HG03521 (cell line): ENCODE data around the gene KIF27.
"Not testable (repeated sequence)": the region's sequence is repeated elsewhere in the genome, so short reads cannot be mapped to it uniquely, and the experiment has no call there.

ENCODE experiments used
- ATAC-seq: cut with Tn5 transposase; IDR thresholded peaks from one replicate; pipeline ENCODE4 v1.9.1; 2021; ENCODE audit warnings: mild to moderate bottlenecking, moderate library complexity; ENCODE audit not compliant: unreplicated experiment

The KIF27 gene

GRCh38 chr9:83934569-83935275 is 13.5 kb upstream of the KIF27 start:
- ATAC-seq = no peak

GRCh38 chr9:83933790-83934189 is 12.6 kb upstream of the KIF27 start:
- no peak for ATAC-seq

GRCh38 chr9:83932851-83933250 is 11.6 kb upstream of the KIF27 start:
- ATAC-seq = no peak

- ATAC-seq = no peak
These were observed 10.8 kb upstream of the KIF27 start for GRCh38 chr9:83932011-83932410.

- no peak for ATAC-seq
These were observed 9.6 kb upstream of the KIF27 start for GRCh38 chr9:83930881-83931280.

- ATAC-seq = no peak
These were observed 6.4 kb upstream of the KIF27 start for GRCh38 chr9:83927591-83927990.

- ATAC-seq = peak; percentile 20
These were observed 734 bp downstream of the KIF27 start for GRCh38 chr9:83920469-83920926.

GRCh38 chr9:83919111-83919510 is 2.1 kb downstream of the KIF27 start:
- ATAC-seq = no peak

- not testable (repeated sequence) for ATAC-seq
These were observed 9.0 kb downstream of the KIF27 start for GRCh38 chr9:83912194-83912593.

GRCh38 chr9:83906144-83906543 is 15.1 kb downstream of the KIF27 start:
- ATAC-seq = no peak

- not testable (repeated sequence) for ATAC-seq
These were observed 20.6 kb downstream of the KIF27 start for GRCh38 chr9:83900615-83901014.

- ATAC-seq = not testable (repeated sequence)
These were observed 26.9 kb downstream of the KIF27 start for GRCh38 chr9:83894301-83894700.

- ATAC-seq = not testable (repeated sequence)
These were observed 34.7 kb downstream of the KIF27 start for GRCh38 chr9:83886498-83886897.

- not testable (repeated sequence) for ATAC-seq
These were observed 35.5 kb downstream of the KIF27 start for GRCh38 chr9:83885559-83886240.

GRCh38 chr9:83881687-83882408 is 39.4 kb downstream of the KIF27 start:
- ATAC-seq = not testable (repeated sequence)

- not testable (repeated sequence) for ATAC-seq
These were observed 45.7 kb downstream of the KIF27 start for GRCh38 chr9:83875559-83875958.

- ATAC-seq = not testable (repeated sequence)
These were observed 71.3 kb downstream of the KIF27 start for GRCh38 chr9:83849895-83850294.

- ATAC-seq = not testable (repeated sequence)
These were observed 84.1 kb downstream of the KIF27 start for GRCh38 chr9:83837070-83837643.

- not testable (repeated sequence) for ATAC-seq
These were observed 90.7 kb downstream of the KIF27 start for GRCh38 chr9:83830426-83831071.

- ATAC-seq = not testable (repeated sequence)
These were observed 96.1 kb downstream of the KIF27 start for GRCh38 chr9:83824986-83825623.
